Esophagus squamous epithelium (tissue), 4 donors: ENCODE measurements around the gene PEX12.

ENCODE experiments used
- CTCF ChIP-seq, 6 experiments: fragments of 450-650 bp in 4 of 6; fragments of 200-600 bp in 2 of 6; sonication (generic) in 2 of 6; IDR thresholded peaks; one replicate each; pipeline ENCODE4 v1.5.1; 2016 to 2019; ENCODE audit warnings: antibody characterized with exemption in 6 of 6, mild to moderate bottlenecking in 4 of 6, moderate library complexity in 4 of 6
- POLR2A ChIP-seq, 4 donors: fragments of 450-650 bp; IDR thresholded peaks; one replicate each; pipeline ENCODE4 v1.6.1; 2017; ENCODE audit warnings: antibody characterized with exemption in 4 of 4, mild to moderate bottlenecking in 4 of 4, moderate library complexity in 3 of 4

GRCh38 chr17:35529866-35530265 lies 48.5 kb downstream of the PEX12 start:
- TF ChIP-seq POLR2A (IDR thresholded peaks at IDR 0.05) (no peak), CTCF (IDR thresholded peaks at IDR 0.05) (no peak)
